RCC 7860 (cell line): ENCODE data around the gene NUDT17.

Source experiments
- DNase-seq: peaks from one replicate; pipeline ENCODE4 v3.0.0-alpha.2; 2015; ENCODE audit warnings: low spot score
- FAIRE-seq: peaks from 2 replicates; lab custom pipeline; 2012; peaks lifted over from hg19 to GRCh38; lab: Jason Lieb, UNC

NUDT17 gene

GRCh38 chr1:145887631-145888030 lies 42.2 kb downstream of the NUDT17 start:
- FAIRE-seq = peak; percentile 85
- DNase-seq = peak; percentile 73

- FAIRE-seq (no peak), DNase-seq (no peak)
These were observed 44.3 kb downstream of the NUDT17 start for GRCh38 chr1:145889722-145890121.

GRCh38 chr1:145891143-145891542 lies 45.7 kb downstream of the NUDT17 start:
- no peak for FAIRE-seq
- DNase-seq = no peak

GRCh38 chr1:145891587-145892485 lies 46.4 kb downstream of the NUDT17 start:
- FAIRE-seq (peak; percentile 96), DNase-seq (peak; percentile 100)

- no peak for FAIRE-seq
- no peak for DNase-seq
These were observed 47.2 kb downstream of the NUDT17 start for GRCh38 chr1:145892486-145893087.

- FAIRE-seq (no peak), DNase-seq (no peak)
These were observed 48.1 kb downstream of the NUDT17 start for GRCh38 chr1:145893306-145894055.

GRCh38 chr1:145895471-145895870 lies 50.0 kb downstream of the NUDT17 start:
- FAIRE-seq = no peak

GRCh38 chr1:145897969-145898368 lies 52.5 kb downstream of the NUDT17 start:
- no peak for FAIRE-seq
- DNase-seq = no peak

More at GRCh38 chr1:145895471-145895870, 50.0 kb downstream of the NUDT17 start:
- no peak for DNase-seq
